HG03521 (cell line): Measurements from ENCODE around the gene SLC15A5.

Source experiments
- ATAC-seq: cut with Tn5 transposase; IDR thresholded peaks from one replicate; pipeline ENCODE4 v1.9.1; 2021; ENCODE audit warnings: mild to moderate bottlenecking, moderate library complexity; ENCODE audit not compliant: unreplicated experiment

The SLC15A5 gene

GRCh38 chr12:16277585-16277984 is at the start of gene SLC15A5:
Gene SLC15A5 (minus strand): TSS chr12:16277685. CDS start chr12:16277685, 0 bp downstream.
- no peak for ATAC-seq

- ATAC-seq: no peak
These were observed 47.9 kb upstream of the SLC15A5 start for GRCh38 chr12:16325426-16325825.

- no peak for ATAC-seq
These were observed 47.3 kb upstream of the SLC15A5 start for GRCh38 chr12:16324772-16325171.

GRCh38 chr12:16324272-16324671 is 46.8 kb upstream of the SLC15A5 start:
- ATAC-seq: no peak

GRCh38 chr12:16323638-16324037 is 46.2 kb upstream of the SLC15A5 start:
- ATAC-seq: no peak

GRCh38 chr12:16323010-16323409 is 45.5 kb upstream of the SLC15A5 start:
- no peak for ATAC-seq

- ATAC-seq: no peak
These were observed 33.4 kb upstream of the SLC15A5 start for GRCh38 chr12:16310934-16311333.

GRCh38 chr12:16307856-16308475 is 30.5 kb upstream of the SLC15A5 start:
- ATAC-seq: no peak

- no peak for ATAC-seq
These were observed 26.5 kb upstream of the SLC15A5 start for GRCh38 chr12:16303939-16304338.

- ATAC-seq: no peak
These were observed 23.3 kb upstream of the SLC15A5 start for GRCh38 chr12:16300736-16301135.

- ATAC-seq: no peak
These were observed 22.6 kb upstream of the SLC15A5 start for GRCh38 chr12:16300122-16300521.

GRCh38 chr12:16299403-16299802 is 21.9 kb upstream of the SLC15A5 start:
- ATAC-seq: no peak

- ATAC-seq: no peak
These were observed 20.0 kb upstream of the SLC15A5 start for GRCh38 chr12:16297521-16297920.

GRCh38 chr12:16294376-16294956 is 17.0 kb upstream of the SLC15A5 start:
- ATAC-seq: no peak

GRCh38 chr12:16291032-16291431 is 13.5 kb upstream of the SLC15A5 start:
- ATAC-seq: no peak

- no peak for ATAC-seq
These were observed 8.1 kb upstream of the SLC15A5 start for GRCh38 chr12:16285586-16285985.

- no peak for ATAC-seq
These were observed 5.5 kb upstream of the SLC15A5 start for GRCh38 chr12:16282978-16283377.

GRCh38 chr12:16282081-16282480 is 4.6 kb upstream of the SLC15A5 start:
- no peak for ATAC-seq

- no peak for ATAC-seq
These were observed 3.7 kb upstream of the SLC15A5 start for GRCh38 chr12:16281157-16281556.

GRCh38 chr12:16272222-16272621 is 5.3 kb downstream of the SLC15A5 start:
- ATAC-seq: no peak

- no peak for ATAC-seq
These were observed 6.4 kb downstream of the SLC15A5 start for GRCh38 chr12:16271062-16271461.

- ATAC-seq: no peak
These were observed 7.5 kb downstream of the SLC15A5 start for GRCh38 chr12:16269946-16270345.

- no peak for ATAC-seq
These were observed 11.4 kb downstream of the SLC15A5 start for GRCh38 chr12:16266085-16266484.
